ENCODE measurements around the gene PRR5L.

The PRR5L gene

GRCh38 chr11:36447514-36447913 lies 151.4 kb downstream of the PRR5L start:
- DNase-seq = peak; percentile 91

DNA sequence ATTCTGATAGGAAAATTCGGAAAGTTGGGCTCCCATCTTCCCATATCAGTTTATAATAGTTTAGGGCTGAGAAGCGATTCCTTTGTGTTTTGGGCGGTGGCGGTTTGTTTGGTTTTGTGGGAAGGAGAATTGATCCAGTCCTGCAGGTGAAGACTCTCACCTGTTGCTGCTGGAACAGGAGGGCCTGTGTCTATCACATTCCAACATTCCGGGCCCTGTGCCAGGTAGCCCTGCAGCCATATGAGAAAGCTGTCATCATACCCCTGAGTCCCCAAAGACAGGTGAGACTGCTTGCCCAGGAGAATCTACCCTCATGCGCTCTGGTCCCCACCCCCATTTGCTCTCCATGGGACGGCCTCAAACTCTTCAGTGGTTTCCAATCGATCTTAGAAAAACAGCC lies 151.9 kb downstream of the PRR5L start:
- no peak for DNase-seq

DNA sequence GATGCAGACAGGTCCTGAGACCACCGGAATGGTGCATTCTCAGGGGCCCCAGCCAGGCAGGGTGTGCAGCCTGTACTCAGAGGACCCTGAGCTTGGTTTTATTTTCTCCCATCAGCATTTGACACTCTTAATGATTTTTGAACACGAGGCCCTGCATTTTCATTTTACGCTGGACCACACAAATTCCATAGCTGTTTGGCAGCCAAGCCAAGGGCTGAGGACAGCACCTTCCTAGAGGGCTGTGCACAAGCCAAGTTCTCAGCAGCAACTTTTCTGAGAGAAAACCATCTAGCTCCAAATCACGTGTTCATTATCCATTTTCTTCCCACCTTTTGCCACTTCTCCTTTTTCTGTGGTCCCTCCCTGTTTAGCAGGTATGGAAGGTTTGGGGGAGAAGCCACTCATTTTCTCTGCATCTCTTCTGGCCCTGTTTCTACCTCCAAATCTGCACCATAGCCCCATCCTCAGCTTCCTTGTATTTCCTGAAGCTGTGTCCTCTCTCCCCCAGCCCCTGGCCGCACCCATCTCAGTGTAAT lies 153.5 kb downstream of the PRR5L start:
- no peak for DNase-seq

DNA sequence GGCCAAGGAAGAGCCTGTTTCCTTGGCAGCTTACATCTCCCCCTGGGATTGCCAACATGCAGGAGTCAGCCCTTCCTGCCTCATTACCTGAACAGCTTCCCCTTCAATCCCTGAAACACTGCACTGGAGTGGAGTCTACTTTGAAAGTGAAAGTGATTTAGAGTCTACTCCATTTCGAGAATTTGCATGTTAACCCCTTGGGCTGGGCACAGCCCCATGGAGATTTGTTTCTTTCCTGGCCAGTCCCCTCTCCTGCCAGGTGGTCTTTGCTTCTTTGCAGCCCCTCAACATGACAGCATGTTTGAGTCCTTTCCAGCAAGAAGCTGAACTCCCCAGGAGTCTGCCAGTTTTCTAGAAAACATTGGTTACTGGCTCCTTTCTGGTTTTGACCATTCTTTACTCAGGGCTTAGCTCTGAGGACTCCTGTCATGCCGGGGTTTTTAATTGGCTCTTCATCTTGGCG lies 154.1 kb downstream of the PRR5L start:
- DNase-seq = peak; percentile 57

DNA sequence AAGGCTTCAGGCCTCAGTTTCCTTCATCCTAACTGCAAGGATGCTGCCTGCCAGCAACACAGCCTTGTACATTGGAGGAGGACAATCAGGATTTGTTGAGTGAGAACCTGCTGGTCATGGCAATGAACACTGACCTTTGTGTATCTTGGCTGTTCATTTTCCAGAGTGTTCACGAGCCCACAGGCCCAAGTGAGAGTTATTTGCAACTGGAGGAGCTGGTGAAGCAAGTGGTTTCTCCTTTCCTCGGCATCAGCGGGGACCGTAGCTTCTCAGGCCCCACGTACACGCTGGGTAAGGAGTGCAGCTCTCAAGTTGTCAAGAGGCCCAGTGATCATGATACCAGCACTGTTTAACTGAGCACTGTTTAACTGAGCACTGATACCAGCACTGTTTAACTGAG lies 155.0 kb downstream of the PRR5L start:
- DNase-seq = no peak

GRCh38 chr11:36451681-36452080 lies 155.6 kb downstream of the PRR5L start:
- no peak for DNase-seq

DNA sequence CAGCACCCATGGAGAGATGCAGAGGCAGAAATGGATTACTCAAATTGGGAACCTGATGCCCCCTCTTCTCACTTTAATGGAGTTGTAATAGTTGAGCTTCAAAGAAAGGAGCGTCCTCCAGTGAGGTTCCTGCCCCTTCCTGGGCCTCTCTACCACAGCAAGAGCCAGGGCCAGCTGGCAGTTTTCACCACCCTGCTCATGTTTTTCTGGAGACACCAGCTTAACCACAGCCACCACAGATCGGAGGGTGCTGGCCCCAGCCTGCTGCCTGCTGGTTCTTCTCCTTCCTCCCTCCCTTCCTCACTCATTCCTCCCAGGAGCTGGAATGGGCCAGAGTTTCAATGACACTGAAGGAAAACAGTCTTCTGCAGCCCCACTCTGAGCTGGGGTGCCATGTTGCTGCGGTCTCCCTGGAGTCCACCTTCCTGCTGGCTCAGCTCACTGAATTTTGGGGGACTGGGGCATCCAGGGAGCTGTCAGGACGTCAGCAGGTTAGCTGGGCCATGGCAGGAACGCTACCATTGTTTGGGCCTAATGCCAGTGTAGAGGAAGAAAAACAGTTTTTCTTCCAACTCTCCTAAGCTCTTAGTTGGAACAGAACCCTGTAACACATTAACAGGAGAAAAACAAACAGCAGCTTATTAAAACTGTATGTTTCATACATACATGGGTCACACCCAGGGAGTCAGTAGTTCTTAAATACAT lies 156.3 kb downstream of the PRR5L start:
- no peak for DNase-seq

- DNase-seq = no peak
These were observed 156.9 kb downstream of the PRR5L start for GRCh38 chr11:36452961-36453360.

GRCh38 chr11:36453678-36454077 lies 157.6 kb downstream of the PRR5L start:
- DNase-seq = no peak

DNA sequence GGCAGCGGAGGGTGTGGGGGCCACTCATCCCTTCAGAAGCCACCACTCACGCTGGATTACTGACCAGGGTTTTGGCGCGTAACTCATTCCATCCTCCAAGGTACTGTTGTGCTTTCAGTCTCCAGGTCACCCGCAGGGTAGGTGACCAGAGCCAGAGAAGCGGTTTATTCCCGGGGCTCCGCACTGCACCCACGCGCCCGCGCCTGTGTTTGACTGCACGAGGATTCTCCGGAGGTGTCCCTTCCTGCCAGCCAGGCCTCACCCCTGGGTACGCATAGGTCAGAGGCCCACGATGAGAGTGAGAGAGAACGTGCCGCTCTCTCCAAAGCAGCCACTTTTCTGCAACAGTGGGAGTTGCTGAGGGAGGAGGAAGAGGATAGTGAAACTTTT lies 158.5 kb downstream of the PRR5L start:
- no peak for DNase-seq

GRCh38 chr11:36454941-36455631 lies 159.0 kb downstream of the PRR5L start:
- DNase-seq = peak; percentile 90

DNA sequence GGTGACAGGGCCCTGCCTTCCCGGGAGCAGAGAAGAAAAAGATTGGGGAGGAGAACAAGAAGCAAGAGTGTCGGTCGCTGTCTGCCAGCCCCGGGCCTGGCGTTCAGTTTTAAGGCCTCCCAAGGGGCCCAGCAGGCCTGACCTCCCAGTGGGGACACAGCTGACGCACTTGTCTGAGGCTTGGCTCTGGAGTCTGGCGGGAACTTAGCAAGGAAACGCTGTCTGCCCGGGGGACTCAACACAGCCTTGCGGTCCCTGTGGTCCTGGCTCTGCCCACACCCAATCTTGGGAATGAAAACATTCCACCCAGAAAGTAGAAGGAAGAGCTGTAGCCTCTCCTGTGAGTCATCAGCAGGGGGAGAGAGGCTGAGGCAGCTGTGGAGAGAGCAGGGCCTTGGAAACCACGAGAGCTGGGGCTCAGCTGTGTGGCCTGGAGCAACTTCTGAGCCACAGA lies 159.6 kb downstream of the PRR5L start:
- peak; percentile 85 for DNase-seq

DNA sequence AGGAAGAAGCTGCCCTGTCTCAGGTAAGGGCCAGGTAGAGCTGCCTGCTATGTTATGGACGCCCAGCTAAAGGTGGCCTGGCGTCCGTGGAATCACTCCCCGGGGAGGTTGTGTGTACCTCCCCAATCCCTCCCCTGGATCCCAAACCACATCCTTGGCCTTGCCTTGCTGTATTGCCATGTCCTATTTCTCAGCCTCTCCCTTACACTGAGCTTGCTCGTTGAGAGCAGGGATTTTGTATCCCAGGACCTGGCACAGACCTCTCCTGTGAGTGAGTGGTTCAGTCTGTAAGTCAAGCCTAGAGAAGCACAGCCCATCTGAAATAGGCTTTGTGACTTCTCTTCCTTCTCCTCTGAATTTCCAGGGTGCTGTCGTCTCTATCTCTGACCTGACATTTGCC lies 160.1 kb downstream of the PRR5L start:
- DNase-seq = no peak

DNA sequence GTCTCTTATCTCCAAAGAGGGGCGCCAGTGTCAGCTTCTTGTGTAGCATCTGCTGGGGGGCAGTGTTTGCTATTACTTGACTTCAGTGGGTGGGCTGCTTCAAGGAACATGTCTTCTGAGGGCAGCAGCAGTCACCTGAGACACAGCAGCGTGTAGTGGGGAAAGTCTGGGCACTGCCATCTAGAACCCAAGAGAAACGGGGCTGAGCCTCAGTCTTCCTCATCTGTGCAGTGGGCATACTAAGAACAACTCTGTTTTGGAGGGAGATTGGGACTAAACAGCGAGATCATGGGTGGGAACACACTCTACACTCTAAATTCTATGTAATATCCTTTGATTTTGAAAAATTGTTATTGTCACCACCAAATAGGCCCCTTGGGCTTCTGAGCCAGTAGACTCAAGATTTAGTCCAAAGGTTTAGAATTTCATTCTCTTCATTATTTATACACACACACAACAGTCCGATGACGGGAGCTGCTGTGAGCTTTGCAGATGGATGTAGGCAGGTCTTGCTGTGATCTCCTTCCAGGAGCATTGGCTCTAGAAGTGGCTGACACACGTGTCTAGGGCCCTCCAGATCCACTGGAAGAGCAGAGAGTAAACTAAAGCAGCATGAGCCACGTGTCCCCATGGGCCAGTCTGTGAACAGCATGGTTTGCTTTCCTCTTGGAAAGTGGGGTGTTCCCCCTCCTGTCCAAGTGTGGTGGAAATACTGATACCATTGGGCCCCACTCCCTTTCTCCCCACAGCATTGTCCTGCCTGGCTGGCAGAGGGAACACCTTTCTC lies 162.2 kb downstream of the PRR5L start:
- no peak for DNase-seq

DNA sequence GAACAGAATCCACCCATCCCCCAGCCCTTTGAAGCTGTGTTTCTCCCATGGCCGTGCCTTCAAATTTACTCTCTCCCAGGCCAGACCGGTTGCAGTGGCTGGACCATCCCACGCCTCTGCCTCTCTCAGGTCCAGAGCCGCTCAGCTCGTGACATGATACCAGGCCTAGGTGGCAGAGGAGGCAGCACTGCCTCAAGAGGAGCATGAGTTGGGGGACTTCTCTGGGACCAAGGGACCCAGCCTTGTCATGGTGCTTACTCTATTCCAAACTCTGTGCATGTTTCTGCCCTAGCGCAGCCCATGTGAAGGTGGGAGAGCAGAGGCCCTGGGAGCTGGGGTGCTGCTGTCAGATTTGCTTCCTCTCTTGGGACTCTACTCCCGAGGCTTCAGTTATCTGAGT lies 163.0 kb downstream of the PRR5L start:
- DNase-seq = no peak

DNA sequence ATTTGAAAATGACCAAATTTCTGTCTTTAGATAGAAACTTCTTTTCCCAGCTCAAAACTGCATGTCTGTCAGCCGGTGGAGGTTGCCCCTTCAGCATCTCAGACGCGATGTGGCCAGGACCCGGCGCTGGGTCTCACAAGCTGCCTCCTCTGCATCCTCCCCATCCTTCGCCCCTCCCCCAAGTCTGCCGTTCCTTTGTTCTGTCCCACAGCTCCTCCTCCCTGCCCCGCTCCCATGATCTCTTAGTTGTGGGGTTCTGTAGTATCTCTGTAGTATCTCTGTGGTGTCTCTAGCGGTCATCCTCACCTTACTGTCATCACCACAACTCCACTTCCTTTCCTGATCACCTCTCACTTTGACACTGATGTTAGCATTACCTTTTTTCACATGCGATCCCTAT lies 164.1 kb downstream of the PRR5L start:
- peak; percentile 38 for DNase-seq

- no peak for DNase-seq
These were observed 166.2 kb downstream of the PRR5L start for GRCh38 chr11:36462321-36462720.

DNA sequence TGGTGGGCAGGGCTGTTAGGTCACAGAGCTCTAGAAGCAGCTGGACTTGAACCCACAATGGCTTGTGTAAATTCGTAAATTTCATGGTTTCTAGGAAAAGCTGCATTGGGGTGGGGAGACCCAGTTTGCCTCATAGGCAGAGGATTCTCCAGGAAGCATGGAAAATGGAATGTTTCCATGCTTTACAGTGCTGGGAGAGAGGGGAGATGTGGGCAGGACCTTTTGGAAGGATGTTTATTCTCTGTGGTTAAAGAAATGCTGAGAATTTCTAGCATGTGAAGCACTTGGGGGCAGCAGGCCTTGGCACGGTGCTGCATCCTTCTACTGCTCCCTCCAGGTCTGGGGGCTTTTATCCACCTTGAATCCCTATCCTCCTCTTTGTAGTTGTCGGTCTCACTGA lies 167.7 kb downstream of the PRR5L start:
- DNase-seq = no peak

- no peak for DNase-seq
These were observed 168.6 kb downstream of the PRR5L start for GRCh38 chr11:36464720-36465119.

- no peak for DNase-seq
These were observed 169.5 kb downstream of the PRR5L start for GRCh38 chr11:36465449-36466163.

DNA sequence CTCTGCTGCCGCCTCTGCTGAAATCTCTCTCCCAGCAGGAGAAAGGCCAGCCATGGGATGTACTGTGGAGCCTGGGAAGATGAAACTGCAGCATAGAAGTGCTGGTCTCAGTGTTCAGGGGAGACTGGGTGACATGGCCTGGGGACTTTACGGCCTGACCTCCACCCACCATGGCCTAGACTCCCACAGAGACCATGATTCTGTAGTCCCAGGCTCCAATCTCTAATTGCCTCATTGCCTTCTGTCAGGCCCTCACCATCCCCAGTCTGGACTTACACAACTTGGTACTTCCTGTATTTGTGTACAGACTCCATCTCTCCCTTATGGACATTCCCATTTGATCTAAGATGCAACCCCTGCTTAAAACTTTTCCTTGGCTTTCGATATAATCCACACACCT lies 170.9 kb downstream of the PRR5L start:
- no peak for DNase-seq

DNA sequence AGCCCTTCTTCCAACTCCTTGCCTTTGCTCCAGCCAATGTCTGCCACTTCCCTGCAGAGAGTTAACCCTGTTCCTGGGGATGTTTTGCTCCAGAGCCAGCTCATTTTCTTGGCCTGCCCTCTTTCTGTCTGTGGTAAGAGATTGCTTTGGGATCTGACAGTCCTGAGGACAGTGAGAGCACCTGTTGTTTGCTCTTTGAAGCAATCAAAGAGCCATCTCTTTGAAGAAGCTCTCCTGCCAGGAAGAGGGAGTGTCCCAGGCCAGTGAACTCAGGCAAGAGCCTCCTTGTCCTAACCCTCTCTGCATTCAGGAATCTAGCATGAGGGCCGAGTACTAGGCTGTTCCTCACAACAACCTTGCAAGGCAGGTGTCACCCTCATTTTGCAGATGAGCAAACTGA lies 171.8 kb downstream of the PRR5L start:
- DNase-seq = no peak

DNA sequence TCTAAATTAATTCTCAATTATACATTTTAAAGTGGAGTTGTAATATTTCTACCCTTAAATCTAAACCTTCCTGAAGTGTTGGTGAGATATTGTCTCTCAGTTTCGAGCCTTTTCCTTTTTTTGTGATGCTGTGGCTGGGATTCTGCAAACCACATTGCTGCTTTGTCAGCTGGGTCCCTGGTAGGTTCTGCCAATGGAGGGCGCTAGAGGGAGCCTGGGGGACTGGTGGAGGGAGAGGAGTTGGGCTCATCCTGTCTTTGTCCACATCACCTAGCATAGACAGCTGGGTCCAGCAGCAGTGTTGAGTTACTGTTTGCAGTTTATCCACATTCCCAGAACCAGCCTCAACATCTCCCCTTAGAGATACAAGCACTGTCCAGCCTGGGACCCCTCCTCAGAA lies 173.0 kb downstream of the PRR5L start:
- no peak for DNase-seq
